Fibroblast of mammary gland (primary cell): ENCODE measurements around the gene ZDHHC14.
"Not testable (repeated sequence)": the region's sequence is repeated elsewhere in the genome, so short reads cannot be mapped to it uniquely, and the experiment has no call there.

Source experiments
- DNase-seq: peaks from one replicate; pipeline ENCODE4 v3.0.0-alpha.2; 2010; ENCODE audit warnings: low read depth
- H3K4me3 ChIP-seq: 2 replicates; pipeline ENCODE4 v1.5.1; 2011; ENCODE audit warnings: low read depth, mild to moderate bottlenecking, low read length, moderate library complexity; ENCODE audit not compliant: control insufficient read depth
- TF ChIP-seq, protein P1 (sequence below): conservative IDR thresholded peaks from 2 replicates; pipeline ENCODE4 v1.5.1; 2011; ENCODE audit warnings: low read depth, low read length, inconsistent platforms; ENCODE audit not compliant: control insufficient read depth, insufficient read depth

The ZDHHC14 gene

DNA sequence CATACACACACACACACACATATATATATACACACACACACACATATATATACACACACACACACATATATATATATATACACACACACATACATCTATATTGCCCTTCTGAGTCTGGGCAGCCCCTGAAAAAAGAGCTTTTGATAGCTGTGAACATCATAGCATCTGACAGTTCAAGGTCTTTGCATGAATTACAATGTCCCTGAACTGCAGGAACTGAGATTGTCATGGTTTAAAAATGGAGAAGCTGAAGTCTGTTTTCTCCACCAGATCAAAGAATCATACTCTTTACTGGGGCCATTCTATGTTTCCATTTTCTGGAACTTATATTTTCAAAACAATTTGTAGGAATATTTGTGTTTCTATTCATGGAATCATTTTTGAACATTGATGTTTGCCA, 189.8 kb downstream of the ZDHHC14 start:
- DNase-seq, result no peak
- no peak overlapping the region for H3K4me3 ChIP-seq
- TF ChIP-seq, protein P1, sequence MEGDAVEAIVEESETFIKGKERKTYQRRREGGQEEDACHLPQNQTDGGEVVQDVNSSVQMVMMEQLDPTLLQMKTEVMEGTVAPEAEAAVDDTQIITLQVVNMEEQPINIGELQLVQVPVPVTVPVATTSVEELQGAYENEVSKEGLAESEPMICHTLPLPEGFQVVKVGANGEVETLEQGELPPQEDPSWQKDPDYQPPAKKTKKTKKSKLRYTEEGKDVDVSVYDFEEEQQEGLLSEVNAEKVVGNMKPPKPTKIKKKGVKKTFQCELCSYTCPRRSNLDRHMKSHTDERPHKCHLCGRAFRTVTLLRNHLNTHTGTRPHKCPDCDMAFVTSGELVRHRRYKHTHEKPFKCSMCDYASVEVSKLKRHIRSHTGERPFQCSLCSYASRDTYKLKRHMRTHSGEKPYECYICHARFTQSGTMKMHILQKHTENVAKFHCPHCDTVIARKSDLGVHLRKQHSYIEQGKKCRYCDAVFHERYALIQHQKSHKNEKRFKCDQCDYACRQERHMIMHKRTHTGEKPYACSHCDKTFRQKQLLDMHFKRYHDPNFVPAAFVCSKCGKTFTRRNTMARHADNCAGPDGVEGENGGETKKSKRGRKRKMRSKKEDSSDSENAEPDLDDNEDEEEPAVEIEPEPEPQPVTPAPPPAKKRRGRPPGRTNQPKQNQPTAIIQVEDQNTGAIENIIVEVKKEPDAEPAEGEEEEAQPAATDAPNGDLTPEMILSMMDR, result no peak

DNA sequence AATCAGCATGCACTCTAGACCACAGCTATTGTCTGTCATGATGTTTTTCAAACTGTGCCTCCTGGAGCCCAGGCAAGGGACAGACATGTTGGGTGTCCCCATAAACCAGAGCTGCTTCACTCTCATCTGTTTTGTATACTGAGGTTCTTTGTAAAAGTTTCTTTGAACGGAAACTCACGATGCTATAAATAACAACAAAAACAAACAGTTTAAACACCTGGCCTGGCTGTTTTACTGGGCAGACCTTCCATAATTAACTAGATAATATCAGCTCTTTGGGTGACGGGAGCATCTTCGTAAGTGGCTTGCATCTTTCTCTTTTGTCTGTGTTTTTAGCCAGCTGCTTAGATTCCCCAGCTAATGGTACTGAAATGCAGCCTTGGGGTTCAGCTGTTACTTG, 190.3 kb downstream of the ZDHHC14 start:
- H3K4me3 ChIP-seq, result no peak overlapping the region
- no peak for DNase-seq
- TF ChIP-seq, protein P1, result no peak

GRCh38 chr6:157571950-157572349, 191.0 kb downstream of the ZDHHC14 start:
- TF ChIP-seq, protein P1, result no peak
- no peak for DNase-seq
- H3K4me3 ChIP-seq, result no peak overlapping the region

DNA sequence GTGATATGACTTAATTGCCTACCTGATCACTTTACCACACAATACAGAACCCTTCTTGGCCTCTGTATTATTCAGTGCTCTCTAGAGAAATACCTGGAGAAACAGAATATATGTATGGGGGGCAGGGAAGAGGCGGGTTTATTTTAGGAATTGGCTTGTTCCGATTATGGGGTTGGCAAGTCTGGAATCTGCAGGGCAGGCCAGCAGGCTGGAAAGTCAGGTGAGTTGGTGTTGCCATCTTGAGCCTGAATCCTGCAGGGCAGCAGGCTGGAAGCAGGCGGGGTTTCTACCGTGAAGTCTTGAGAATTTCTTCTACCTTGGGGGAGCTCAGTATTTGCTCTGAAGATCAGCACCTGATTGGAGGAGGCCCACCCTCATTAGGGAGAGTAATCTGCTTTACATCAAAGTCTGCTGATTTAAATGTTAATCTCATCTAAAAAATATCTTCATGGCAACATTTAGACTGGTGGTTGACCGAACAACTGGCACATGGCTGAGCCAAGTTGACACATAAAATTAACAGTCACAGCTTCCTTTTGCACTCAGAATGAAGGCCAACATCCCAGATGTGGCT, 193.9 kb downstream of the ZDHHC14 start:
- TF ChIP-seq, protein P1, result no peak
- H3K4me3 ChIP-seq, result no peak overlapping the region
- no peak for DNase-seq

GRCh38 chr6:157575436-157576145, 194.6 kb downstream of the ZDHHC14 start:
- no peak for DNase-seq
- no peak overlapping the region for H3K4me3 ChIP-seq
- TF ChIP-seq, protein P1, result no peak

DNA sequence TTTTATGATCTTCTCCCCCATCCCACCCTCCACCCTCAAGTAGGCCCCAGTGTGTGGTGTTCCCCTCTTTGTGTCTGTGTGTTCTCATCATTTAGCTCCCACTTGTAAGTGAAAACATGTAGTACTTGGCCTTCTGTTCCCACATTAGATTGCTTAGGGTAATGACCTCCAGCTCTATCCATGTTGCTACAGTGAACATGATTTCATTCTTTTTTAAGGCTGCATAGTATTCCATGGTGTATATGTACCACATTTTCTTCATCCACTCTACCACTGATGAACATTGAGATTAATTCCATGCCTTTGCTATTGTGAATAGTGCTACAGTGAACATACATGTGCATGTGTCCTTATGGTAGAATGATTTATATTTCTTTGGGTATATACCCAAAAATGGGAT, 196.0 kb downstream of the ZDHHC14 start:
- H3K4me3 ChIP-seq, DNase-seq: not testable (repeated sequence)

GRCh38 chr6:157578527-157578926, 197.5 kb downstream of the ZDHHC14 start:
- H3K4me3 ChIP-seq, DNase-seq: not testable (repeated sequence)
